Activated T-cell treated with anti-CD3 and anti-CD28 coated beads for 1 hour (primary cell): ENCODE measurements around the gene FAM177B.

ENCODE experiments used
- DNase-seq: peaks from one replicate; pipeline ENCODE4 v3.0.0-alpha.2; 2020; ENCODE audit warnings: low read depth

FAM177B gene

GRCh38 chr1:222786121-222786520 is 49.1 kb downstream of the FAM177B start:
- no peak for DNase-seq

GRCh38 chr1:222787729-222788128 is 50.7 kb downstream of the FAM177B start:
- DNase-seq, result no peak

DNA sequence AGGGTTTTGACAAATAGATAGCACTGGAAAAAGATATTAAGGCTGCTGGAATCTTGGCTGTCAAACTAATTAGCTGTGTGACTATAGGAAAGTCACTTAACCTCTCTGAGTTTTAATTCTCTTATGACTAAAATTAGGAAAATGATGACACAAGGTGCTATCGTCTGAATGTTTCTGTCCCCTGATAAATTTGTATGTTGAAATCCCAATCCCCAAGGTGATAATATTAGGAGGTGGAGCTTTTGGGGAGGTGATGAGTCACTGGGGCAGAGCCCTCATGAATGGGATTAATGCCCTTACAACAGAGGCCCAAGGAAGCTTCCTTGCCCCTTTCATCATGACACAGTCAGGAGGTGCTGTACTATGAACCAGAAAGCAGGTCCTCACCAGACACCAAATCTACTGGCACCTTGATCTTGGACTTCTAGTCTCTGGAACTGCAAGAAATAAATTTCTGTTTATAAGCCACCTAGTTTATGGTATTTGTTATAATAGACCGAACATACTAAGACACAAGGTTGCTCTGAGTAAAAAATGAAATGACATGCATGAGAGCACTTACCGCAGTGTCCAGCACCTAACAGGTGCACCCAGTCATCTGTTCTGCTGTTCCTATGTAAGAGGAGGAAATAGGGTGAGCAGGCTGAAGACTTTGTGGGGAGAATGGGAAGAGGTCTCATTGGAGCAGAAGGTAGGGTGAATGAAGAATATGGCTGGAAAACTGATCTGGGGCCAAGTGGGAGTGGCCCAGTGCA is 51.6 kb downstream of the FAM177B start:
- no peak for DNase-seq

DNA sequence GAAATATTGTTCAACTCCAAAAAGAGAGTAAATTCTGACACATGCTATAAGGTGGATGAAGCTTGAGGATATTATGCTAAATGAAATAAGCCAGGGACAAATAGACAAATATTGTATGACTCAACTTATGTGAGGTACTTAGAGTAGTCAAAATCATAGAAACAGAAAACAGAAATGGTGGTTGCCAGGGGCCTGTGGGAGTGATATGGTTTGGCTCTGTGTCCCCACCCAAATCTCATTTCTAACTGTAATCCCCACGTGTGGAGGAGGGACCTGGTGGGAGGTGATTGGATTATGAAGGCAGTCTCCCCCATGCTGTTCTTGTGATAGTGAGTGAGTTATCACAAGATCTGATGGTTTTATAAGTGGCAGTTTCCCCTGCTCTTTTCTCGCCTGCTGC is 53.1 kb downstream of the FAM177B start:
- DNase-seq, result no peak

DNA sequence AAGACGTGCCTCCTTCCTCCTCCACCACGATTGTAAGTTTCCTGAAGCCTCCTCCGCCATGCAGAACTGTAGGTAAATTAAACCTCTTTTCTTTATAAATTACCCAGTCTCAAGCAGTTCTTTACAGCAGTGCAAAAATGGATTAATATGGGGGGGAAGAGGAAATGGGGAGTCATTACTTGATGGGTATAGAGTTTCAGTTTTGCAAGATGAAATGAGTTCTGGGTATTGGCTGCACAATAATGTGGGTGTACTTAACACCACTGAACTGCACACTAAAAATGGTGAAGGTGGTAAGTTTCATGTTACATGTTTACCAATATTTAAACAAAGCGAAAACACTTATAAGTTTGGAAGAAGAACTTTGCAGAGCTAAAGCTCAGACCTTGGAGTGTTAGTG is 53.5 kb downstream of the FAM177B start:
- DNase-seq, result no peak

DNA sequence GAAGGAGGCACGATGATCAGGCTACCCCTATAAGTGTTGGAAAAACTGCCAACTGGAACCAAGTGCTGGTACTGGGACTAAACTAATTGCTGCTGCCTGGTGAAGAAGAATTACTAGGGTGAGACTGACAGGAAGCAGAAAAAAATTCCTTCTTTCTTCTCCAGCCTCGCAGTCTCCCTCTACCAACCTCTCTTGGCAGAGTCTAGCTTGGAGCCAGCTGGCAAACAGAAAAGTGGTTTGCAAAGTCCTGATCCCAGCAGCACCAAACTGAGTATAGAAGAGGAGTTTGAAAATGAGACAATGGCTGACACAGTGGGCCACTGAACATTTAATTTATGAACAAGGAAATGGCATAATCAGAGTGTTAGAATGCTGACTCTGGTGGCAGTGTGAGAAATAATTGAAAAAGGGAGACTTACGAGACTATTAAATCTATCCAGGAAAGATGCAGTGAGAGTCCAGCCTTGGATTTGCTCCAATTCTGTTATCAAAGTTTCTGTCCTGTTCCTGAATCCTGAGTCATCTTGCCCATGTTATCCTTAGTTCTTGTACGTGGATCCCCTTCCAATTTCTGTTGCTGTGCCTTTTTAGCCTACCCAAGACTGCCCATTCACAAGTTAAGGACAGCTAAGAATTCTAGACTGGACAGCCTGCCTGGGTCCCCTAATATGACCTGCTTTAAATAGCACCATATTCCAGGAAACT is 54.2 kb downstream of the FAM177B start:
- no peak for DNase-seq

DNA sequence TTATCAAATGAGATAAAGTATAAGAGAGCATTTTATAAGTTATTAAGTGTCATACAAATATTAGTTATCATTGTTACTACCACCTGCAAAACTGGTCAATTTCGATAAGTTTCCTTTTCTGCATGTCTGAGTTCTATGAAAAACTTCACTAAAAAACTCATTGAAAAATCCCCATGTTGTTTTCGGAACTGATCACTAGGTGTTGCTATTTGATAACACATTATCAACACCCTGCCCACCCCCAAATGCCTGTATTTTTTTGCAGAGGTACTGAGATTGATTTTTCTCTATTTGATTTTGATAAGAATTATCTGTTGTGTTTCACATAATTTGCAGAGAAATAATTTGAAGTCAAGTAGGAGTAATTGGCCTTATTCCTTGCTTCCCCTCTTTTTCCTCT is 55.7 kb downstream of the FAM177B start:
- no peak for DNase-seq

DNA sequence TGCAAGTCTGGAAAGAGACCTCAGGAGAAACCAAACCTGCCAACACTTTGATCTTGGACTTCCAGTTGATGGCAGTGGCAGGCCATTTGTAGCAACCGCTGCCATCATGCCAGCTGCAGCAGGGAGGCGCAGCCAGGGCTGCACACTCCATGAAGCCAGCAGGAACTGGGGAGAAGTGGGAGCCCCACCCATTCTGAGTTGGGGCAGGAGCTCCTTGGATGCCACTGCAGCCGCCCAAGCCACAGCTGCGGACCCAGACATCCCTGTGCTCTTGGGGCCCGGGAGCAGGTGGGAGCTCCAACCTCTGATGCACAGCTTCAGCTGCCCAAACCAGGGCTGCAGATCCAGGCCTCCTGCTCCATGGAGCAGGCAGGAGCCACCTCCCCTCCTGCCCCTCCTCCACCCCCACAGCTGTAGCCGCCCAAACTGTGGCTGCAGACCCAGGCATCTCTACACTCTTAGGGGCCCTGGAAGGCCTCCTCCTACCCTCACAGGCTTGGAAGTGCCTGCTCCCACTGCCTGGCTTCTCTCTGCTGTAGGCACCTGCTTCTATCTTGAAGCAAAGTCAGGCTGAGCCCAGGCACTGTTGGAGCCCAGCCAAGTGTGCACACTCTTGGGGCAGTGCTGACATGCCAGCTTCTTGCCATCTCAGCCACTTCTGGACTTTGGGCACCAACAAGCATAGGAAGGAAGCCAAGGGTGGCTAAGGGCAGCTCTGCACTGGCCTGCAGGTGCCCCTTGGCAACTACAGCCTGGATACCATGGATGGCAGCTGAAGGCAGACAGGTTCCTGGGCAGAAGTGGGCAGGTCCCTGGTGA is 57.9 kb downstream of the FAM177B start:
- no peak for DNase-seq

DNA sequence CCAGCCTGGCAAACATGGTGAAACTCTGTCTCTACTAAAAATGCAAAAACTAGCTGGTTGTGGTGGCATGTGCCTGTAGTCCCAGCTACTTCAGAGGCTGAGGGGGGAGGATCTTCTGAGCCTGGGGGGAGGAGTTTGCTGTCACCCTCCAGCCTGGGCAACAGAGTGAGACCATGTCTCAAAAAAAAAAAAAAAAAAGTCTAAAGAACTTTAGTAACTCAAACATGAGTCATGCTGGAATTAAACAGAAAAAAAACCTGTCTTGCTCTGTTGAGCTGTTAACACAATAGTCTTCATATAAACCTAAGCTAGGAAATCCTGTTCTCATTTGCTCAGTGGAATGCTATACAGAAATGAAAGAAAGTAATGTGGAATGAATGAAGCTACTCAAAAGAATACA is 61.1 kb downstream of the FAM177B start:
- DNase-seq, result no peak

DNA sequence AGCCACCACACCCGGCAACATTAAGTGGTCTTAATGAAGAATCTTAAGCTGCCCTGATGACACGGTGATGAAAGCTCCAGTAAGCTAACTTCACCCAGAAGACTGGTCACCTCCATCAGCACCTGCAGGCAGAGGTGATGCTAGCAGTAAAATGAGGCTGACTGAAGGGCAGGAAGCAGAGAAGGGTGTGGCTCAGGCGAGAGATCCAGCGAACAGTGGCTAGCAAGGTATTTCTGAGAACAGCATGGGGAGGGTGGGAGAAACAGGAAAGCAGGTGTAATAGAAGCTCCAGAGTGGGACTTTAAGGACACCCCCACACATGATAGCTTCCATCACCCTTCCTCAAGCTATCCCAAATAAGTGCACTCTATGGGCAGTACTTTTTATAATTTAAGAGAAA is 62.0 kb downstream of the FAM177B start:
- DNase-seq, result no peak
